H1 (cell line): ENCODE measurements around the gene ZXDC. TPM values are rescaled to one million over a fixed set of nuclear protein-coding genes. Genes with fewer than 3 reads are reported as not detected.

Experiments
- CREB1 ChIP-seq: IDR thresholded peaks from 2 replicates; pipeline ENCODE4 v1.6.1; 2012; ENCODE audit warnings: inconsistent platforms
- E2F6 ChIP-seq: IDR thresholded peaks from 2 replicates; pipeline ENCODE4 v1.6.1; 2012; ENCODE audit warnings: inconsistent platforms
- NRF1 ChIP-seq: IDR thresholded peaks from 2 replicates; pipeline ENCODE4 v1.6.1; 2011; ENCODE audit warnings: mild to moderate bottlenecking, low read depth, low read length, improper control_type of control experiment
- PHF8 ChIP-seq: fragments of 200-600 bp; sonication (generic); conservative IDR thresholded peaks from 2 replicates; pipeline ENCODE4 v1.7.1; 2012; ENCODE audit warnings: low read depth, mild to moderate bottlenecking, inconsistent platforms, low read length, moderate library complexity
- POU5F1 ChIP-seq: IDR thresholded peaks from 2 replicates; pipeline ENCODE4 v1.6.1; 2011; ENCODE audit warnings: low read depth, mild to moderate bottlenecking, low read length, moderate library complexity
- SUZ12 ChIP-seq: fragments of 200-600 bp; sonication (generic); IDR thresholded peaks from 2 replicates; pipeline ENCODE4 v1.6.1; 2012; ENCODE audit warnings: mild to moderate bottlenecking, inconsistent platforms, low read length, moderate library complexity, mixed read lengths
- YY1 ChIP-seq: IDR thresholded peaks from 2 replicates; pipeline ENCODE4 v1.6.1; 2011; ENCODE audit warnings: low read depth, mild to moderate bottlenecking, low read length
- ZNF274 ChIP-seq: IDR thresholded peaks from 2 replicates; pipeline ENCODE4 v1.7.0; 2012; ENCODE audit warnings: low read length, borderline replicate concordance; ENCODE audit errors: extremely low read depth
- polyA plus RNA-seq, 7 experiments: library from polyadenylated mRNA; depleted of rRNA in 3 of 7; stranded (reverse) in 5 of 7; unstranded in 2 of 7; fragments of >200 nt in 5 of 7; fragments of 200-250 nt in 2 of 7; gene quantifications; 1 replicate in 5 of 7; 2 replicates in 1 of 7; 4 replicates in 1 of 7; pipeline versions ENCODE4 v1.2.1 to v1.2.3, GENCODE V29; 2011 to 2013; ENCODE audit warnings: missing spikeins in 2 of 7, mixed read lengths in 2 of 7
- total RNA-seq: library from RNA; stranded (reverse); fragmentation: NEBNext Ultra II Directional; extraction: Animal tissue kit (Norgen Biotek cat#: 25700); gene quantifications from 2 replicates; pipeline ENCODE4 v1.2.1, GENCODE V29; 2021
- TF ChIP-seq, protein P1 (sequence below): fragments of 300-600 bp; sonication (generic); IDR thresholded peaks from 2 replicates; pipeline ENCODE4 v1.7.1; 2012; ENCODE audit warnings: low read length, moderate library complexity, mild to moderate bottlenecking, inconsistent platforms; ENCODE audit not compliant: insufficient replicate concordance
- TF ChIP-seq, protein P2 (sequence below): IDR thresholded peaks from 2 replicates; pipeline ENCODE4 v1.6.1; 2012; ENCODE audit warnings: low read length, inconsistent platforms

ZXDC gene
- total and polyA plus RNA-seq, 2 of the 8 experiments (the other 6 are each of a cell fraction or from before 2014, with no cell fraction given), result 12.7 to 24.3 TPM

DNA sequence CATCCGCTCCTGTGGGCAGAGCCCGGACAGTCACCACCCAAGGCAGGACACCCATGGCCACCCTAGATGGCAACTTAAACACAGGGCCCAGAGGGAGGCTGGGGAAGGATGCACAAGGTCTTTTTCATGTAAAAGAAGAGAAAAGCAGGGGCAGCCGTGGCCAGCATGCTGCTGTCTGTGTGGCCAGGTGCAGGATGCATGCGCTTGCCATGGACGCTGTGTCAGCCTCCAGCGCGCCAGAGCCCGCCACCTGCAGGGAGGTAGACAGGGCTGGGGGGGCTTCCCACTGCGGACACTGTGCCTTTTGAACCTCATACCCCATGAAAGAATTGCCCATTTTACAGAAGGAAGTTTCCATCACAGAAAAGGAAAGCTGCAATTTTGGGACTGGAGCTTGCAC lies 23.7 kb upstream of the ZXDC start (continued):
- TF ChIP-seq, protein P1, sequence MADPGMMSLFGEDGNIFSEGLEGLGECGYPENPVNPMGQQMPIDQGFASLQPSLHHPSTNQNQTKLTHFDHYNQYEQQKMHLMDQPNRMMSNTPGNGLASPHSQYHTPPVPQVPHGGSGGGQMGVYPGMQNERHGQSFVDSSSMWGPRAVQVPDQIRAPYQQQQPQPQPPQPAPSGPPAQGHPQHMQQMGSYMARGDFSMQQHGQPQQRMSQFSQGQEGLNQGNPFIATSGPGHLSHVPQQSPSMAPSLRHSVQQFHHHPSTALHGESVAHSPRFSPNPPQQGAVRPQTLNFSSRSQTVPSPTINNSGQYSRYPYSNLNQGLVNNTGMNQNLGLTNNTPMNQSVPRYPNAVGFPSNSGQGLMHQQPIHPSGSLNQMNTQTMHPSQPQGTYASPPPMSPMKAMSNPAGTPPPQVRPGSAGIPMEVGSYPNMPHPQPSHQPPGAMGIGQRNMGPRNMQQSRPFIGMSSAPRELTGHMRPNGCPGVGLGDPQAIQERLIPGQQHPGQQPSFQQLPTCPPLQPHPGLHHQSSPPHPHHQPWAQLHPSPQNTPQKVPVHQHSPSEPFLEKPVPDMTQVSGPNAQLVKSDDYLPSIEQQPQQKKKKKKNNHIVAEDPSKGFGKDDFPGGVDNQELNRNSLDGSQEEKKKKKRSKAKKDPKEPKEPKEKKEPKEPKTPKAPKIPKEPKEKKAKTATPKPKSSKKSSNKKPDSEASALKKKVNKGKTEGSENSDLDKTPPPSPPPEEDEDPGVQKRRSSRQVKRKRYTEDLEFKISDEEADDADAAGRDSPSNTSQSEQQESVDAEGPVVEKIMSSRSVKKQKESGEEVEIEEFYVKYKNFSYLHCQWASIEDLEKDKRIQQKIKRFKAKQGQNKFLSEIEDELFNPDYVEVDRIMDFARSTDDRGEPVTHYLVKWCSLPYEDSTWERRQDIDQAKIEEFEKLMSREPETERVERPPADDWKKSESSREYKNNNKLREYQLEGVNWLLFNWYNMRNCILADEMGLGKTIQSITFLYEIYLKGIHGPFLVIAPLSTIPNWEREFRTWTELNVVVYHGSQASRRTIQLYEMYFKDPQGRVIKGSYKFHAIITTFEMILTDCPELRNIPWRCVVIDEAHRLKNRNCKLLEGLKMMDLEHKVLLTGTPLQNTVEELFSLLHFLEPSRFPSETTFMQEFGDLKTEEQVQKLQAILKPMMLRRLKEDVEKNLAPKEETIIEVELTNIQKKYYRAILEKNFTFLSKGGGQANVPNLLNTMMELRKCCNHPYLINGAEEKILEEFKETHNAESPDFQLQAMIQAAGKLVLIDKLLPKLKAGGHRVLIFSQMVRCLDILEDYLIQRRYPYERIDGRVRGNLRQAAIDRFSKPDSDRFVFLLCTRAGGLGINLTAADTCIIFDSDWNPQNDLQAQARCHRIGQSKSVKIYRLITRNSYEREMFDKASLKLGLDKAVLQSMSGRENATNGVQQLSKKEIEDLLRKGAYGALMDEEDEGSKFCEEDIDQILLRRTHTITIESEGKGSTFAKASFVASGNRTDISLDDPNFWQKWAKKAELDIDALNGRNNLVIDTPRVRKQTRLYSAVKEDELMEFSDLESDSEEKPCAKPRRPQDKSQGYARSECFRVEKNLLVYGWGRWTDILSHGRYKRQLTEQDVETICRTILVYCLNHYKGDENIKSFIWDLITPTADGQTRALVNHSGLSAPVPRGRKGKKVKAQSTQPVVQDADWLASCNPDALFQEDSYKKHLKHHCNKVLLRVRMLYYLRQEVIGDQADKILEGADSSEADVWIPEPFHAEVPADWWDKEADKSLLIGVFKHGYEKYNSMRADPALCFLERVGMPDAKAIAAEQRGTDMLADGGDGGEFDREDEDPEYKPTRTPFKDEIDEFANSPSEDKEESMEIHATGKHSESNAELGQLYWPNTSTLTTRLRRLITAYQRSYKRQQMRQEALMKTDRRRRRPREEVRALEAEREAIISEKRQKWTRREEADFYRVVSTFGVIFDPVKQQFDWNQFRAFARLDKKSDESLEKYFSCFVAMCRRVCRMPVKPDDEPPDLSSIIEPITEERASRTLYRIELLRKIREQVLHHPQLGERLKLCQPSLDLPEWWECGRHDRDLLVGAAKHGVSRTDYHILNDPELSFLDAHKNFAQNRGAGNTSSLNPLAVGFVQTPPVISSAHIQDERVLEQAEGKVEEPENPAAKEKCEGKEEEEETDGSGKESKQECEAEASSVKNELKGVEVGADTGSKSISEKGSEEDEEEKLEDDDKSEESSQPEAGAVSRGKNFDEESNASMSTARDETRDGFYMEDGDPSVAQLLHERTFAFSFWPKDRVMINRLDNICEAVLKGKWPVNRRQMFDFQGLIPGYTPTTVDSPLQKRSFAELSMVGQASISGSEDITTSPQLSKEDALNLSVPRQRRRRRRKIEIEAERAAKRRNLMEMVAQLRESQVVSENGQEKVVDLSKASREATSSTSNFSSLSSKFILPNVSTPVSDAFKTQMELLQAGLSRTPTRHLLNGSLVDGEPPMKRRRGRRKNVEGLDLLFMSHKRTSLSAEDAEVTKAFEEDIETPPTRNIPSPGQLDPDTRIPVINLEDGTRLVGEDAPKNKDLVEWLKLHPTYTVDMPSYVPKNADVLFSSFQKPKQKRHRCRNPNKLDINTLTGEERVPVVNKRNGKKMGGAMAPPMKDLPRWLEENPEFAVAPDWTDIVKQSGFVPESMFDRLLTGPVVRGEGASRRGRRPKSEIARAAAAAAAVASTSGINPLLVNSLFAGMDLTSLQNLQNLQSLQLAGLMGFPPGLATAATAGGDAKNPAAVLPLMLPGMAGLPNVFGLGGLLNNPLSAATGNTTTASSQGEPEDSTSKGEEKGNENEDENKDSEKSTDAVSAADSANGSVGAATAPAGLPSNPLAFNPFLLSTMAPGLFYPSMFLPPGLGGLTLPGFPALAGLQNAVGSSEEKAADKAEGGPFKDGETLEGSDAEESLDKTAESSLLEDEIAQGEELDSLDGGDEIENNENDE, result no peak
- TF ChIP-seq CREB1, result no peak
- no peak for TF ChIP-seq ZNF274
- no peak for TF ChIP-seq YY1
- no peak for TF ChIP-seq SUZ12
- TF ChIP-seq E2F6, result no peak
- TF ChIP-seq, protein P2, sequence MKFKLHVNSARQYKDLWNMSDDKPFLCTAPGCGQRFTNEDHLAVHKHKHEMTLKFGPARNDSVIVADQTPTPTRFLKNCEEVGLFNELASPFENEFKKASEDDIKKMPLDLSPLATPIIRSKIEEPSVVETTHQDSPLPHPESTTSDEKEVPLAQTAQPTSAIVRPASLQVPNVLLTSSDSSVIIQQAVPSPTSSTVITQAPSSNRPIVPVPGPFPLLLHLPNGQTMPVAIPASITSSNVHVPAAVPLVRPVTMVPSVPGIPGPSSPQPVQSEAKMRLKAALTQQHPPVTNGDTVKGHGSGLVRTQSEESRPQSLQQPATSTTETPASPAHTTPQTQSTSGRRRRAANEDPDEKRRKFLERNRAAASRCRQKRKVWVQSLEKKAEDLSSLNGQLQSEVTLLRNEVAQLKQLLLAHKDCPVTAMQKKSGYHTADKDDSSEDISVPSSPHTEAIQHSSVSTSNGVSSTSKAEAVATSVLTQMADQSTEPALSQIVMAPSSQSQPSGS, result no peak
- TF ChIP-seq PHF8, result no peak
- TF ChIP-seq POU5F1, result no peak
- TF ChIP-seq NRF1, result no peak
